GM12873 (cell line): Measurements from ENCODE around the gene PTPRD.

Experiments used
- CTCF ChIP-seq: IDR thresholded peaks from 2 replicates; pipeline ENCODE4 v1.5.1; 2012; ENCODE audit warnings: low read depth, mild to moderate bottlenecking, moderate library complexity, low read length, control low read depth; ENCODE audit not compliant: insufficient read depth; ENCODE audit errors: missing control alignments

The PTPRD gene

DNA sequence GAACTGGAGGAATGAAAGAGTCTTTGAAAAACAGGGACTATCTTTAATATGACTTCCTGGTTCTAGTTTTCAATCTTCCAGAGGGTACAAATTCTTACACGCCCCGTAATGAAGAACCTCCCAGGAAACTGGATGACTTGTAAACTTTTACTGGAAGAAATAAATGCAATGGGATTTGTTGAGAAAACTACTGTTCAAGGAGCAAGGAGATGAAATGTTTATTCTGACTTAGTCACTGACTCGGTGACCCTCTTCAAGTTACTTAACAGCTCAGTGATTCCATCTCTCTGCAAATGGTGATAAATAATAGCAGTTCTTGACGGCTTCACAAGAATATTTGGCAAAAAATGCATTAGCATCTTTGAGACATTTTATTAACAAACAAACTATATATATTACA is 858.6 kb downstream of the PTPRD start:
- no peak for TF ChIP-seq CTCF

DNA sequence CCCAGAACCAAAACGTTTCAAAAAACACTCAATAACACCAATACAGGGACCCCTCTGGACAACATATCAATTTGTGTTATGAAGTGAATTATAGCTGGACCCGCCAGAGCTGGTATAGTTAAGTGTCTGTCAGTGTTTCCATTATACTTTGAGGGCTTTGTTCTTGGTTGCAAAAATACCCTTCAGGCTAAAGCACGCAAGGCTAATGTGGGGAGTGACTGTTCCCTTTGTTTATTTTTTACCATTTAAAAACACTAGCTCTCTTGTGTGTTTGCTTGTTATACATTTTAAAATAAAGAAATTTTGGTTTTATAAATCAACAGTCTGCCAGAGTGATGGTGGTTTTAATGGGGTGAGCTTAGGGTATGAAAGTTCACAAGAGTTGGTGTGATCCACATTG is 859.5 kb downstream of the PTPRD start:
- no peak for TF ChIP-seq CTCF

- TF ChIP-seq CTCF, result no peak
These were observed 860.1 kb downstream of the PTPRD start for GRCh38 chr9:9752722-9753121.

DNA sequence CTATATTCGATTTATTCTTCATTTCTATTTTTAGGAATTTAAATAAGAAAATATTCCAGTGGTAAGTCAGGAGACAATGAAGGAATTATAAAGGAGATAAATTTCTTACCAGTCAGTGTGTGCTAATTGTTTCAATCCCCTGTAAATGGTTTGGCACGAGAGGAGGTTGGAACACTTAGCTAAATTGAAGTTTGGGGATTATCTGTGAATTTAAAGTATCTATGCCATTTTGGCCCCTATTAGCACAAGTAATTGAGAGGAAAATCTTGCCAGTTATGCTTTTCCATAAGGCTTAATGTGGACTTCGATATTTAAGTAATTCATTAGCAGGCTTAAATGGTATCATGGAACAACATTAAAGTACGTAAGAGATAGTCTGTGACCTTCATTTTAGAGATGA is 860.8 kb downstream of the PTPRD start:
- TF ChIP-seq CTCF, result no peak

DNA sequence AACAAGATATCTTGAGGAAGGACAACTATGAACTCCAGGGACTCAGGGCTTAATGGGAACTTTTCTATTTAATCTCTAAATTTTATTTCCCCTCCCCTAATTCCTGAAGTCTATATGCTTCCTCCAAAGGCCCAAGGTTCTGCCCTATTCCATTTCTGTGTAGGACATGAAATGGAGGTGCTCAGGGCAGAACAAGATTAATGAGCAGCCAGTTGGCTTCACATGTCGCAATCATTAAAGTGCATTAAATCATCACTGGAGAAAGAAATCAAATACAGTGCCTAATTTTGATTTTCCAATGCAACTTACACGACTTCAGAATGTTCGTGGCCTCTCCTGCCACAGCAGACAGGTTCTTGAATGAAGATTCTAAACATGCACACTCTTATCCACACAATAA is 862.1 kb downstream of the PTPRD start:
- no peak for TF ChIP-seq CTCF

GRCh38 chr9:9749591-9749990 is 863.2 kb downstream of the PTPRD start:
- no peak for TF ChIP-seq CTCF

DNA sequence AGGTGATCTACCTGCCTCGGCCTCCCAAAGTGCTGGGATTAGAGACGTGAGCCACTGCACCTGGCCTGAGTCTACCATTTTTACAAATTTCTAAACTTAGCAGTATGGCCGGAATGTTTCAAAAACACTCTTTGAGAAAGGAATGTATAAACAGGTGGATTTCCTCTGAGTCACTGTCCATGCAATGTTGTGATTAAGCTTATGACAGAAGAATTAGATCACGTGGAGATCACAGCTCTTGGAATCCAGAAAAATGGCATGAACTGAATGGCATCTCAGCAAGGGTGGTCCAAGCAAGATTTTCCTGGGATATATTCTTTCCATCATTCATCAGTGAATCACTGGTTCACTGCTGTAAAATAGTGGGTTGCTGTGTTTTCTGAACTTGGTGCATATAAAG is 865.0 kb downstream of the PTPRD start:
- TF ChIP-seq CTCF, result no peak

DNA sequence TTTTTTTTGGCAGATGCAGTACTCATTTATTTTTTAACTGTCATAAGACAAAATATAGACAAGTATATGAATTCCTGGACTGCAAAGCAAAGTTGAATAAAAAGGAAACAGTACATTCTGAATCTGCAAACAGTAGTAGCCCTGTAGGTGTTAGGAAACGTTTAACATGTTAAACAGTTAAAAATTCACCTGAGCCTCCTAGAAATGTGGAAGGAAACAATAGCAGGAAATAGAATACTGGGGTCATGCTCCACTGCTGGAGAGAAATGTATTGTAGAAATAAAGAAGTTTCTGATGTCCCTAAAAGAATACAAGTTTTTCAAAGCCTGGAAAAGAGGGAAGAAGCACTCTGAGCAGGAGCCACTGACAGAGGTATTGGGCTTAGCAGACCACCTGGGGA is 866.0 kb downstream of the PTPRD start:
- no peak for TF ChIP-seq CTCF
